ENCODE data around the gene APC.
A peak's percentile ranks its signal among the peaks of the same experiment; 100 is the strongest.

The APC gene

DNA sequence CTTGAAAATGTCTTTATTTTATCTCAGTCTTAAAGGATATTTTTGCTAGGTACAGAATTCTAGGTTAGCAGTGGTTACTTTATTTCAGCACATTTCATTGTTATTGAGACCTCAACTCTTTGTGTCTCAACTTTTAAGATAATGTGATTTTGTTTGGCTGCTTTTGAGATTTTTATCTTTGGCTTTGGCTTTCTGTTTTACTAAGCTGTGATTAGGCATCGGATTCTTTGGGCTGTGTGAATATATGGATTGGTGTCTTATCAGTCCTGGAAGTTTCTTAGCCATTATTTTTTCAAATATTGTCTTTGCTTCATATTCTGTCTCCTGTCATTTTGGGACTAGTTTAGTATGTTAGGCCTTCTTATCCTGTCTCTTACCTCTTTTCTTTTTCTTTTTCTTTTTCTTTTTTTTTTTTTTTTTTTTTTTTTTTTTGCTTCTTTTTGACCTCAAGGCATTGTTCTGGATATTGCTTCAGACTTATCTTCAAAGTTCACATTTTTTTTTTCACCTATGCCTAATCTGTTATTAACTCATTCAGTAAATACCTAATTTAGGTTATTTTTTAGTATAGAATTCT, 20.1 kb upstream of the APC start:
- no peak for DNase-seq

DNA sequence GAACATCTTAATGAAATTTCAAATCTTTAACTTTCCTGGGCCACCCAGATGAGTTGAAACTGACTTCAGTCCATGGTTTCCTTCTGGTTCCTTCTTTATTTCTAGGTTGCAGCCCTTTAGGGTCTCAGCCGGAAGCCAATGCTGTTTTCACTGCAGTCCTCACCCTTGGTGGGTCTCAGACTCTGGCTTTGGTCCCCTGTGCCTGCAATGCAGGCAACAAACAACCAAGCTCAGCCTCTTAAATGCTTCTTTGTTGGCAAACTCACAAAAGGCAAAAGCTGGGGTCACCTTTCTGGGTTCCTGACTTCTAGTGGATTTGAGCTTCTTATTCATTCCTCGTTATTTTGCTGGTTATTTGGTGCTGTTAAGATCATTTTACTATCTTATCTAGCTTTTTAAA, 19.3 kb upstream of the APC start:
- no peak for DNase-seq

DNA sequence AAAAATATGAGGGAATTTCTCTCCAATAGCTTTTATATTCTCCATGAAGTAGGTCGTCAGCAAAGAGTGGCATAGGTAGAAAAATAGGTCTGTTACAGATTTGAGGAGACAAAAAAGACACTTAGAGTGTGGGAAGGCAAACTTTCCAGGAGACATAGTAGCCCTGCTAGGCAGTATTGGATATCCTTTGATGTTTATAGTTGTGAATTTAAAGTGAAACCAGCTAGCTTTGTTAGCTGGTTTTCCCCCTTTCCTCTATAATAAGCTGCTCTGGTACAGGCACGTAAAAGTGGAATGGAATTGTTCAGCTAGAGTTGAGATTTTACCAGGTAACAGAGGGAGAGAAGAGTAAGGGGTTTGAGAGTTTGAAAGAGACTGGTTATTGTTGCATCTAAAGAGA, 17.1 kb upstream of the APC start:
- no peak for DNase-seq

DNA sequence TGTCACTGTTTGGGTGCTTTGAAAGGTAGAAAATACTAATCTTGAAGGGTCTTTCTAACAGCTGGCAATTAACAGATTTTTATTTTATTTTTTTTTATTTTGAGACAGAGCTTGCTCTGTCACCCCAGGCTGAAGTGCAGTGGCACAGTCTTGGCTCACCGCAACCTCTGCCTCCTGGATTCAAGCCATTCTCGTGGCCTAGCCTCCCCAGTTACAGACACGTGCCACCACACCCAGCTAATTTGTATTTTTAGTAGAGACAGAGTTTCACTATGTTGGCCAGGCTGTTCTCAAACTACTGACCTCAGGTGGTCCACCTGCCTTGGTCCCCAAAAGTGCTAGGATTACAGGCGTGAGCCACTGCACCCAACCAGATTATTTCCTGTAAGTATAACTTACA, 12.8 kb upstream of the APC start:
- DNase-seq, result no peak

DNA sequence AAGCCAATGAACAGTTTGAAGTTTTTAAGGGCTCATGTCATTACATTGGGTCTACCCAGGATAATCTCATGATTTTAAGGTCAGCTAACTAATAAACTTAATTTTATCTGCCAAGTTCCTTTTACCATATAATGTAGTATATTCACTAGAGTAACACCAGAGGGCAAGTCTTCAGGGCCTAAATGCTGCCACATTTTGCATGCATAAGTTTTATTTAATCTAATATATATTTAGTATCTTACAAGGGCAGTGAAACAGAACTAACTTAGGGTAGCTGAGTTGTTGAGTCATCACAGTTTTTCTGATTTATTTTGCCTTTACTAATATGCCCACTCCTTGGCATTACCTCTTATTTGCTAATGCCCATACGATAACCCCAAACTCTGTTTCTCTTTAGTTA, 8.1 kb upstream of the APC start:
- no peak for DNase-seq

DNA sequence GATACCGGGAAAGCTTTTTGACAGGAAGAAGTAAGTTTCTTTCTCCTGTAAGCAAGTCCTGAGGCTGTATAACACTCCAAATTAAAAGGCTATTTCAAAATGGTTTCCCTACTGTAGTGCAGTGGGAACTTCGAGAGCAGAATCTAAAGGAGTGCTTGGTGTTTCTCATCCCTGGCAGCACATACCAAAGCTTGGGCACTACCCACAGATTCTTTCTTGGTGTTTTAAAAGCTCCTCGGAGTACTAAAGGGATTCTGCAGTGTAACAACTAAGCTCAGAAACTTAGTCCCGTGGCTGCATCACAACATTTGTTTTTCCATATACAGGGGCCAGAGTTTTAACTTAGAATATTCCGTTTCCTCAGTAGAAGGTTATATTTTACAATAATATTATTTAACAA, 5.6 kb upstream of the APC start:
- DNase-seq, result no peak

DNA sequence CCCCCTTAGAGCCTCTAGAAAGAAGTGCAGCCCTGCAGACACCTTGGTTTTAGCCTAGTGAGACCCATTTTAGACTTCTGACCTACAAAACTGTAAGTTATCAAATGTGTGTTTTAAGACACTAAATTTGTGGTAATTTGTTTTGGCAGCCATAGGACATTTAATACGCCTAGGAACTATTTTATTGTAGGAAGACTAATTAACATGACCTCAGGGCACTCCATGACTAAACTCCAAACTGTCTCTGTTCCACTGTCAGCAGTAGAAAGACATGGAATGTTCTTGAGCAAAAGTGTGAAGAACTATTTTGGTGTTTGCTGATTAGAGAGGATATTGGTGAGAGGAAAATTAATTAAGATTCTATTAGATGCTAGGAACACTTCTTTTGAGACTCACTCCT, 4.1 kb upstream of the APC start:
- DNase-seq, result no peak

DNA sequence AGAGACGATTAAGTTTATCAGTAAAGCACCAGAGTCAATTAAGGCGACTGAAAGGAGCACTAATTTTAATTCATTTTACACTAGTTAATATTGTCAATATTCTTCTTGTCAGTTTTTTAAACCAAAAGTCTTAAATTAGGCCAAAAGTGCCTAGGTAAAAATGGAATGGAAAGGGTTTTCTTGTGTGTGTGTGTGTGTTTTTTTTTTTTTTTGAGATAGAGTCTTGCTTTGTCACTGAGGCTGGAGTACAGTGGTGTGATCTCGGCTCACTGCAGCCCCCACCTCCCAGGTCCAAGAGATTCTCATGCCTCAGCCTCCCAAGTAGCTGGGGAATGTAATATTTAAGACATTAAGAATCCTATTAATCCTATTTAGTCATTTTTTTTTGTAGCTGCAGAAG, 3.1 kb upstream of the APC start:
- no peak for DNase-seq

DNA sequence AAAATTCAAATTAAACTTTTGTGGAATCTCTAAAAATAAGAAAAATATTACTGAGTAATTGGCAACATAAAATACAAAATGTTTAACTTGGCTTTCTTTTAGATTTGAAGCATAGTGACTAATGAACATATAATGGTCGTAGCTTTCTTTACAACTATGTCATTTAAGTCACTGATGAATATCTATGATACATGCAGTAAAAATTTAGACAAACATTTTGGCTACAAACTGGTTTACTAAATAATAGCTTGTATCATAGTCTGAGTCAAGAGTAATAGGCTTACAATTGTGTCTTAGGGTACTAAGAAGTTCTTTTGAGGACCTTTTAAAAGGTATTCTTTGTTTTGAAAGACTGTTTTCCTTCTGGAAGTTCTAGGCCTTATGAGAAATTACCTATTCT, 2.0 kb upstream of the APC start:
- DNase-seq, result no peak

DNA sequence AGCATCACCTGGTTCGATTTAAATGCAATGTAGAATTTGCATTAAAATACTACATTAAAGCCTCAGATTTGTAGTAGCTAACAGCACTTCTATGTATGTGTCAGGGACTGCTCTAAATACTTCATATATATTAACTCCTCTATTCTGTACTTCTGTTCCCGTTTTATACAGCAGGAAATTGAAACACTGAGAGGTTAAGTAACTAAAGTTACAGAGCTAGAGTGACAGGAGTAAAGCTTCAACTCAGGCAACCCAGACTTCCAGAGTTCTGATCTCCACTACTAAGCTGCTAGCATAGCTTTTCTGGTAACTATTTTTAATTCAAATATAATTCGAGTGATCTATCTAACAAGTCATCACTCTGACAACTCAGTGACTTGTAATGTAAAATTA, 619 bp upstream of the APC start:
- no peak for DNase-seq

DNA sequence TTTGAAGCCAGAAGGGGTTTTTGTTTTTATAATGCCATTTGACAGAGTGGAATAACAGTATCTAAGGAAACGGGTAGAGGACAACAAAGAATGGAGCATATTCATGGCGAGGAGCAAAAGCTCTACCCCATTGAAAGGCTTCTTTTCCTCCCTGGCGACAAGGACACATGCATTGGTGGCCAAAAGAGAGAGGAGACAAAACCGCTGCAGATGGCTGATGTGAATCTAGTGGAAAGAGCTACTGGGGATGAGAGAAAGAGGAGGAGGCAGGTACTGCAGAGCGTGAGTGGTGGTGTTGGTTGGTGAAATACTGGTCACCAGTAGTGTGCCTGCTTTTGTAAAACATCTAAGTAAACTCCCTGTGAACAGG, 491 bp downstream of the APC start:
- DNase-seq, result no peak

DNA sequence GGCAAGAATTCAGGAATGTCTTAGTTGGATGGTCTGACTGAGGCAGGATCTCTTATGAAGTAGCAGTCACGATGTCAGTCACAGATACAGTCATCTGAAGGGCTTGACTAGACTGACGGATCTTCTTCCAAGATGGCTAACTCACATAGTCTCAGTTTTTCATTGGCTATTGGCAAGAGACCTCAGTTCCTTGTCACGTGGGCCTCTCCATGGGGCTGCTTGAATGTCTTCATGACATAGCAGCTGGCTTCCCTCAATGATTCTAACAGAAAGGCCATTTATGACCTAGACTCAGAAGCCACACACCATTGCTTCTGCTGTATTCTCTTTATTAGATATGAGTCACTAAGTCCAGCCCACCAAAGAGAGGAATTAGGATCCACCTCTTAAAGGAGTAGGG, 4.7 kb downstream of the APC start:
- no peak for DNase-seq

DNA sequence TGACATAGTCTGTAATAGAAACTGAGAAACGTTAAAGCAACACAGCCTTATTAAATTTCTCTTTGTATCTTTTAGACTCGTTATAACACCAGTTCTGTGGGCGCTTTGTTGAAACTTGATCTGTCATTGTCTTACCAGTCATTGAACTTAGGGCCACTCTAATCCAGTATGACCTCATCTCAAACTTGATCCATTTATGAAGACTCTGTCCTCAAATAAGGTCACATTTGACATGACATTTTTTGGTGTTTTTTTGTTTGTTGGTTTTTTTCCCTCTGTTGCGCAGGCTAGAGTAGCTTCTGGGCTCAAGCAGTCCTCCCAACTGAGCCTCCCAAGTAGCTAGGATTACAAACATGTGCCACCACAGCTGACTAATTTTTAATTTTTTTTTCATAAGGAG, 5.9 kb downstream of the APC start:
- DNase-seq, result no peak

DNA sequence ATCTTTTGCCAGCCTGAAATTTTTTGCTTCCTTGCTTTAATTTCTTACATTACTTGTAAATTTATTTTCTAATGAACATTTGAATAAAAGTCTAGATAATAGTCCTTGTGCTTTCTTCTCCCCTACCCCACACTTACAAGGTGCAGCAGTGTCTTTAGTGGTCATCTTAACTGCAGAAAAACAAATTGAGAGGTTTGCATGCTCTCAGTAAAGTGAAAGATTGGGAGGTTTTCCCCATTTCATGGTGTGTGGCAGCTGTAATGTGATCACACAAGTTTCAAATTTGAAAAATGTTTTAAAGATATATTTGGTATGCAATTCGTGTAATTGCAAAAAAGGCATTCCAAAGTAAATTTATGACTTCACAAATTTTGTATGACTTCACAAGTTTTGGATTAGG, 14.7 kb downstream of the APC start:
- DNase-seq, result no peak

DNA sequence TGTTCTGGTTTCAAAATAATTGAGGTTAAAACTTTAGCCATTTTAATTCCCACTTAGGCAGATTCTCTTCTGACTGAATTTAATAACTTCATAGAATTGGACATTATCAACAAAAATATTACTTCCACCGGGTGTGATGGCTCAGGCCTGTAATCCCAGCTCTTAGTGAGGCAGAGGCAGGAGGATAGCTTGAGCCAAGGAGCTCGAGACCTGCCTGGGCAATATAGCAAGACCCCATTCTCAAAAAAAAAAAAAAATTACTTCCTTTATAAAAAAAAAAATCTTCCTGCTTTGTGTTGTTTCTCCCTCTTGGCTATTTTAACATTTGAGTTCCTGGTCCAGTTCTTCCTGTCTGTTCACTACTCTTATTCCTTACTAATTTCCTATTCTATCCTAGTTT, 18.0 kb downstream of the APC start:
- no peak for DNase-seq

DNA sequence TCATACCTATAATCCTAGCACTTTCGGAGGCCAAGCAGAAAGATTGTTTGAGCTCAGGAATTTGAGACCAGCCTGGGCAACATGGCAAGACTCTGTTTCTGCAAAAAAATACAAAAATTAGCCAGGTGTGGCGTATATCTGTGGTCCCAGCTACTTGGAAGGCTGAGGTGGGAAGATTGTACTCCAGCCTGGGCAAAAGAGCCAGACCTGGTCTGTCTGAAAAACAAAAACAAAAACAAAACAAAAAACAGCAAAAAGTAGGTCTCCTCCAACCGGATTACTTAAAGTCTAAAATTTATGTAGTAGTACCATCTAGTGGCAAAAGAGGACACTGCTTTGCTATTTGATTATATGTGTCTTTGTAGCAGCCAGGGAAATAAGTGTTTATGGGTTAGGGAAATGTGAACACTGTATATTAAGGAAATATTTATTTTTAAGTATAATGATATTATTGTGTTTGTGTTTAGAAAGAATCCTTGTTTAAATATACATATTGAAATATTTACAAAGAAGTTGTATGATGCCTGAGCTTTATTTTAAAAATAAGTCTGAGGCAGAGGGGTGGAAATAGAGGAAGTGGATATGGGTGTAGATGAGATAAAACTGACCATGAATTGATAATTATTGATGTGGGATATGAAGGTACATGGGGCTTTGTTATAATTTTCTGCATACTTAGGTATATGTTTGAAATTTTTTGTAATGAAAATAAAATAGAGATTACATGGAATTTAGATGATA, 20.0 kb downstream of the APC start:
- peak; percentile 55 for DNase-seq

DNA sequence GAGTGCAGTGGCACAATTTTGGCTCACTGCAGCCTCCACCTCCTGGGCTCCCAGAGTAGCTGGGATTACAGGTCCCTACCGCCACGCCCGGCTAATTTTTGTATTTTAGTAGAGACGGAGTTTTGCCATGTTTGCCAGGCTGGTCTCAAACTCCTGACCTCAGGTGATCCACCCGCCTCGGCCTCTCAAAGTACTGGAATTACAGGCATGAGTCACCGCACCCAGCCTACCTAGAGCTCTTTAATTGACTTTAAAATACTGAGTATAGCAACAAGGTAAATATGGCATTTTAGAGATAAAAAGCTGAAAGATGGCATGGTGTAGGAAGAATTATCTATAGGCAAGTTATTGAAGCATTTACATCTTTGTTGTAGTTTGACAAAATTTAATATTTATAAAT, 21.0 kb downstream of the APC start:
- no peak for DNase-seq

DNA sequence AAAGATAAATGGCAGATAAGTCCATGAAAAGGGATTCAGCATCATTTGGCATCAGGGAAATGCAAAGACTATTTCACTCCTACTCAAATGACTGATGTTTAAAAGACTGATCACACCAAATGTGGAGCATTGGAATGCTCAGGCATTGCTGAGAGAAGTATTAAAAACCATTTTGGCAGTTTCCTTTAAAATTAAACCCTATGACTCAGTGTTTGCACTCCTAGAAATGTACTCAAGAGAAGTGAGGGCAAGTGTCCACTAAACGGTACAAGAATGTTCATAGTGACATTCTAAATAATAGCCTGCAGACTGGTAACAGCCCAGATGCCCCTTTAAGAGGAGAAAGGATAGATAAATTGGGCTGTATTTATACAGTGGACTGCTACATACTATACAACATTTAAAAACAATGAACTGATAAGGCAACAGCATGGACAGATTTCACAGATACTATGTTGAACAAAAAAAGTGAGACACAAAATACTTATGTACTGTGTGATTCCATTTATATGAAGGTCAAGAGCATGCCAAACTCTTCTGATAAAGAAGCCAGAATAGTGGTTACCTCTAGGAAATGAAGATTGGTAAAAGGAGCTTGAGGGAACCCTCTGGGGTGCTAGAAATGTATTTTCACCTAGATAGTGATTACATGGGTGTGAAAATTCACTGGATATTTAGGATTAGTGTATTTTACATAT, 24.6 kb downstream of the APC start:
- no peak for DNase-seq

DNA sequence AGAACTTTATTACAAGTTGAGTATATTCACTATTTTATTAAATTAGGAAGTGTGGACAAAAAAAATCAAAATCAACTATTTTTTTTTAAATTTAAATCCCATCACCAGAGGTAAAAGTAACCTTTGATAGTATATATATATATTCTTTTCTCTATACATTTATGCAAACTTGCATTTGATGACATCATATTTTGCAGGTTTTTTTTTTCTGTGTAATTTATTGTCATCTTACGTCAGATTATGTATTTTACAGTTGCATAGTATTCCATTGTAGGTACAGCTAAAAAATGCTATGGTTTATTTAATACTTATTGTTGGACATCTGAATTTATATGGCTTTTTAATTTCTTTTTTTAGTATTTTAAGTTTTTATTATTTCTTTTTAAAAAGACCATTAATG, 25.5 kb downstream of the APC start:
- no peak for DNase-seq

DNA sequence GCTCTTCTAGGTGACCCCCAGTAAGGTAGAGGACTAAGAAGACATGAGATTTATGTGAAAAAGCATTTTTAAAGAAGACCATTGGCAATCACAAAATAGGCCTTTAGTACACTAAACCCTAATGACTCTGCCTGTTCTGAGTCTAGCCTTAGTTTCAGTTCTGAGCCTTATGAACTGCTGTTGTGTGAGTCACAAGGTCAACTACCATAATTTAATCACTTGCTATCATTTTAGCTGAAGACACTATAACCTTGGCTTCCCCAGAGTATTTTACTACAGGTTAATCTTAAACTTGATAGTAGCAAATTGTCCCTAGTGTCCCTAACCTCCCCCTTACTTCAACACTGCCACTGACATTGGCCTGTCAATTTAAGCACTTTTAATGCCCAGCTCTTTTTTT, 34.4 kb downstream of the APC start:
- DNase-seq, result no peak

DNA sequence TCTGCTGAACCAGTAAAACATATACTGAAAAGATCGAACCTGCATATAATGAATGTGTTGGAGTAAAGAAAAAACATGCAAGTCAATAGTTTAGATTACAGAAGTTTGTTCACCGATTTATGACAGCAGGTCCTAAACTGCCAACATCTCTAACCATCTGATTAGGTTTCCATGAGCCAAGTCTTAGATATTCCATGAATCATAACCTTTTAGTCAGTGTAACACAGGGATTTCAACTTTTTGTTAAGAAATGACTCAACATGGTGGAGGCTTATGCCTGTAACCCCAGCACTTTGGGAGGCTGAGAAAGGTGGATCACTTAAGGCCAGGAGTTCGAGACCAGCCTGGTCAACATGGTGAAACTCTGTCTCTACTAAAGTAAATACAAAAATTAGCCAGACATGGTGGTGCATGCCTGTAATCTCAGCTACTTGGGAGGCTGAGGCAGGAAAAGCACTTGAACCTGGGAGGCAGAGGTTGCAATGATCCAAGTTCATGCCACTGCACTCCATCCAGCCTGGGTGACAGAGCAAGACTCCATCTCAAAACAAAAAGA, 38.7 kb downstream of the APC start:
- DNase-seq, result no peak

DNA sequence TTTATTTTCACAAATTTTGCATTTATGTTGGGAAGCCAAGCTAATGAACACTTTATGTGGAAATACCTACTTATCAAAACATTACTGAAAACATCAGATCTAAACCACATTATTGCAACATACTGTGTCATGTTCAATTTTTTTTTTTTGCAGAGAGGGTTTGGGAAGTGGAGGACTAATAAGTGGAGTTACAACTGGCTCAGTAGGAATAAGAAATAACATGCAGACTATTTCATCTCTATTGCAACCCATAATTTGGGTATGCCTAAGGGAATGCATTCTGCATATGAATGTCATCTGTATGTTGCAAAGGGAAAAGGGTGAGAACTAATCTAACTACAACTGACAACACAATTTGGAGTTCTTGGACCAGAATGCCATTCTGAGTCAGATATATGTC, 41.8 kb downstream of the APC start:
- no peak for DNase-seq

DNA sequence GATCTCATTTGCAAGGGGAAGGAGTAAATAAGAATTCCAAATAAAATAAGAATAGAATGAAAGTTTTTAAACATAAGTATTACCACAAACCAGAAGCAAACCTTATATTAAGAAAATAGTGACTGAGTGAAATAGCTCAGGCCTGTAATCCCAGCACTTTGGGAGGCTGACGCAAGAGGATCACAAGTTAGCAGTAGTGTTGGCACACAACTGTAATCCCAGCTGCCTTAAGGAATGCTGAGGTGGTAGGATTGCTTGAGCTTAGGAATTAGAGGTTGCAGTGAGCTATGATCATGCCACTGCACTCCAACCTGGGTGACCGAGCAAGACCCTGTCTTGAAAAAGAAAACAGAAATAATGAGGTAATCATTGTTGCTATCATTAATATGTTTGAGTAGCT, 47.0 kb downstream of the APC start:
- no peak for DNase-seq

DNA sequence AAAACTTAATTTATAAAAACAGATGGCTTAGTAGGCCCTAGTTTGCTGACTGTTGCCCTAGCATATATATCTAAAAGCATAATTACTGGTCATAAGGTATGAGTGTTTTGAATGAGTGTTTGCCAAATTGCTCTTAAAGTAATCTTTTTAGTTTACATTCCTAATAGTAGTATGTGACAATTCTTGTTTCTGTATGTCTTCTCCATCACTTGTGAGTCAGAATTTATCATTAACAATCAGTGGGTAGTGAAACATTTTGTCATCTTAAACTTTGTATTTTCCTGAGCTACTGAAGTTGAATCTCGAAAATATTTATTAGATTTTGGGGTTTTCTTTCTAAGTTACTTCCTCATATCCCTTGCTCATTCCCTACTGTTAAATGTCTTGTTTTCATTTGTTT, 49.6 kb downstream of the APC start:
- DNase-seq, result no peak

DNA sequence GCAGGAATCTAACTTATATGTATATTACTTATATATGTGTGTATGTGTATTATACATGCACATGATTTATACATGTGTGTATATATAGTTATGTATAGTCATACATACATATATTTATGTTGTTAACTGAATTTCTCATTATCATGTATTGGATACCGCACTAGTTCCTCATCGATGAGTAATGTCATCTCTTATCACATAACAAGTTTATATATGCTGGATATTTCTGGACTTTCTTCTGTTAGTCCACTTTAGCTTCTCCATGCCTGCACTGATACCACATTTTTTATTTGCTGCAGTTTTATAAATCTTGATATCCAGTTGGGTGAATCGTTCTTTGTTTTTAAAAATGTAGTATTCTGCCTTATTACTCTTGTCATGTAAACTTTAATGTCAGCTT, 50.2 kb downstream of the APC start:
- DNase-seq, result no peak

Data from NCI-H345 (cell line).